Neural progenitor cell (in vitro differentiated cells): Measurements from ENCODE around the gene SLC24A1.

Source experiments
- EZH2phosphoT487 ChIP-seq: fragments of 200-600 bp; sonication (generic); IDR thresholded peaks from 2 replicates; pipeline ENCODE4 v1.6.1; 2017; ENCODE audit warnings: antibody characterized with exemption
- TF ChIP-seq, protein P1 (sequence below): fragments of 200-600 bp; sonication (generic); IDR thresholded peaks from 2 replicates; pipeline ENCODE4 v1.5.1; 2017; ENCODE audit warnings: antibody characterized with exemption, mild to moderate bottlenecking

DNA sequence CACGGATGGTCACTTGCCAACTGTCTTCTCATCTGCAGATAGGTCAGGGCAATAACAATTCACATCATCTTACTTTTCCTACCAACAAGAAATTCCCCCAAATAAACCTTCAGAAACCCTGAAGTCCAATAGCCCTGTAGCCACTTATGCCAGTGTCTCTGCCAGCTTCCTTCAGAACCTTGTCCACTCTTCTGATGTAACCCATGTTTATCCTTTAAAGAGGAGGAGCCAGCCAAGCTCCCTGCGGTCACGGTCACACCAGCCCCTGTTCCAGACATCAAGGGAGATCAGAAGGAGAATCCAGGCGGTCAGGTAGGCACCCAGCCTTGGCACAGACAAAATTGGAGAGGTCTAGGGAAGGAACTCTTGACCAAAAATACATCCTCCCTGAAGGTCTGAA, 23.7 kb downstream of the SLC24A1 start:
- TF ChIP-seq, protein P1, sequence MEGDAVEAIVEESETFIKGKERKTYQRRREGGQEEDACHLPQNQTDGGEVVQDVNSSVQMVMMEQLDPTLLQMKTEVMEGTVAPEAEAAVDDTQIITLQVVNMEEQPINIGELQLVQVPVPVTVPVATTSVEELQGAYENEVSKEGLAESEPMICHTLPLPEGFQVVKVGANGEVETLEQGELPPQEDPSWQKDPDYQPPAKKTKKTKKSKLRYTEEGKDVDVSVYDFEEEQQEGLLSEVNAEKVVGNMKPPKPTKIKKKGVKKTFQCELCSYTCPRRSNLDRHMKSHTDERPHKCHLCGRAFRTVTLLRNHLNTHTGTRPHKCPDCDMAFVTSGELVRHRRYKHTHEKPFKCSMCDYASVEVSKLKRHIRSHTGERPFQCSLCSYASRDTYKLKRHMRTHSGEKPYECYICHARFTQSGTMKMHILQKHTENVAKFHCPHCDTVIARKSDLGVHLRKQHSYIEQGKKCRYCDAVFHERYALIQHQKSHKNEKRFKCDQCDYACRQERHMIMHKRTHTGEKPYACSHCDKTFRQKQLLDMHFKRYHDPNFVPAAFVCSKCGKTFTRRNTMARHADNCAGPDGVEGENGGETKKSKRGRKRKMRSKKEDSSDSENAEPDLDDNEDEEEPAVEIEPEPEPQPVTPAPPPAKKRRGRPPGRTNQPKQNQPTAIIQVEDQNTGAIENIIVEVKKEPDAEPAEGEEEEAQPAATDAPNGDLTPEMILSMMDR = no peak
- no peak for TF ChIP-seq EZH2phosphoT487
